ENCODE measurements around the gene MLLT10.

MLLT10 gene

DNA sequence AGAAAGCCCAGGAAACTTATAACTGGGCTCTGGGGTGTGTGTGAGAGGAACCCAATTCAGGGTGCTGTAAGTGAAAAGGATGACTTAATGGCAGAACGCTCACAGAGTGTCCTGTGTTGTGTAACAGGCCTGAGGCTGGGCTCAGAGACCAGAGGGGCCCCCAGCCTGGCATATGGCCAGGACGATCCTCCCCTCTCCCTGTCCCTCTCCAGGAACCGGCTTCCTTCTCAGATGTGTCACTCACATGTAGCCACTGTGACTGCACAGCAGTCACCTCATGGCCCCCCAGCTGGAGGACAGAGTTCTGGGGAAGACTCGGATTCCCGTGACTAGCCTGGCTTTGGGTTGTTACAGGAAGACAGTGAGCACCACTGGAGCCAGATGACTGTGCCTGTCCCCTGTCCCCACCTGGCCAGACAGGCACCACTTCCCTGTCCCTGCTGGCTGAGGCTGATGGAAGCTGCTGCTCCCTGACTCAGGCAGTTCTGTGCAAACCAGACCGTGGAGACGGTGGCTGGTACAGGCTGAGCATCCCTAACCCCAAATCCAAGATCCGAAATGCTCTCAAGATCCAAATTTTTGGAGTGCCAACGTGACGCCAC, 220.5 kb downstream of the MLLT10 start:
- TF ChIP-seq, protein P1, sequence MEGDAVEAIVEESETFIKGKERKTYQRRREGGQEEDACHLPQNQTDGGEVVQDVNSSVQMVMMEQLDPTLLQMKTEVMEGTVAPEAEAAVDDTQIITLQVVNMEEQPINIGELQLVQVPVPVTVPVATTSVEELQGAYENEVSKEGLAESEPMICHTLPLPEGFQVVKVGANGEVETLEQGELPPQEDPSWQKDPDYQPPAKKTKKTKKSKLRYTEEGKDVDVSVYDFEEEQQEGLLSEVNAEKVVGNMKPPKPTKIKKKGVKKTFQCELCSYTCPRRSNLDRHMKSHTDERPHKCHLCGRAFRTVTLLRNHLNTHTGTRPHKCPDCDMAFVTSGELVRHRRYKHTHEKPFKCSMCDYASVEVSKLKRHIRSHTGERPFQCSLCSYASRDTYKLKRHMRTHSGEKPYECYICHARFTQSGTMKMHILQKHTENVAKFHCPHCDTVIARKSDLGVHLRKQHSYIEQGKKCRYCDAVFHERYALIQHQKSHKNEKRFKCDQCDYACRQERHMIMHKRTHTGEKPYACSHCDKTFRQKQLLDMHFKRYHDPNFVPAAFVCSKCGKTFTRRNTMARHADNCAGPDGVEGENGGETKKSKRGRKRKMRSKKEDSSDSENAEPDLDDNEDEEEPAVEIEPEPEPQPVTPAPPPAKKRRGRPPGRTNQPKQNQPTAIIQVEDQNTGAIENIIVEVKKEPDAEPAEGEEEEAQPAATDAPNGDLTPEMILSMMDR (IDR thresholded peaks at IDR 0.05; ENCODE audit: low read depth, low read length): no peak
- H3K4me3 ChIP-seq (replicated peaks in 1 of 2; ENCODE audit: low read depth in 2 of 2, low read length in 2 of 2): no peak overlapping the region
- peak in 1 of 2 donors; percentile 12 for DNase-seq (ENCODE audit: low read depth in 2 of 2)

DNA sequence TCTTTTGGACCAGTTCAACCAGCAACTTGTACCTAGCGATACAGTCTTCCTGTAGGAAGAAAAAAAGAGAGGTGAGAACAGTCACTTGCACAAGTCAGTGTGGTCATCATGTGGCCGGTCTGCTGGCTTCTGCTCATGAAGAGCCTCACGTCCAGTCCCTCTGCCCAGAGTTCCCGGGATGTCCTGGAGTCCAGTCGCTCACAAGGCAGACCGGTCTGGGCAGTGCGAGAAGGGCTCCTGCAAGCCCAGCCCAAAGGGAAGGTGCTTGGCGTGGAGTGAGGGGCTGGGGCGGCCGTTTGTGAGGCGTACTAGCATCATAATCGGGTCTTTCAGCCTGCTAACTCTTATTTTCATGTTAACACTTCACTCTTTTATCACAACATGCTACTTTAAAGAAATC, 222.7 kb downstream of the MLLT10 start:
- DNase-seq (ENCODE audit: low read depth in 2 of 2): no peak
- TF ChIP-seq, protein P1 (IDR thresholded peaks at IDR 0.05; ENCODE audit: low read depth, low read length): no peak

DNA sequence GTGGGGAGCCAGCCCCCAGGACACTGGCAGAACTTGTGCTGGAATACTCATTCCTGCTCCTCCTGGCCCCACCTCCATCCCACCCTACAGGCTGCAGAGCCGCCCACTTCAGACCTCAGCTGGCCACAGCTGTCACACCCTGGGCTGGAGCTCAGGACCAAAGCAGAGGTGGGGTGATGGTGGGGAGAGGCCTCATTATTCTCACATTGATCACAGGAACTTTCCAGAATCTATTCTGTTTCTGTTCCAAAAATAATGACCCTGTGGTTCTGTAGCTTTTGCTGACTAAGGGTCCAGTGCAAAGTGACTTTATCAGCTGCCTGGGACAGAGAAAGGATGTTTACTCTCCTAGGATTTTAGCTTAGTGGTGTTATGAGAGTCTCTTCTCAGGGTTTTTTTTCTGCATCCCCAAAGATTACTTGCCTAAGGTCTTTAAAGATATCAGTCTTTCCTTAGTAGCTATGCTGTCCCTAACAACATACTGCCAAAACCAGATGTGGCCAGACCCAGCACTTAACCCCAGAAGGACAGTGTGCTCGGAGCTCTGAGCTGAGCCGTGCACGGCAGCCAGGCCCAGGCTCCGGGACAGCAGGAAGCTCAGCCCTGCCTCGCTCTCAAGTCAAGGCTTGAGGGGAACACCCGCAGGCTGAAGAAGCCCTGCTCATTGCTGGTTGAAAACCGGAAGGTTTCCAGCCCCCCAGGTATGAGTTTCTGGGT, 223.3 kb downstream of the MLLT10 start:
- peak in 1 of 2 donors; percentile 13 for DNase-seq (ENCODE audit: low read depth in 2 of 2)
- TF ChIP-seq, protein P1 (IDR thresholded peaks at IDR 0.05; ENCODE audit: low read depth, low read length): no peak
- no peak overlapping the region for H3K4me3 ChIP-seq (replicated peaks in 1 of 2; ENCODE audit: low read depth in 2 of 2, low read length in 2 of 2)

More for the DNA sequence above, 222.7 kb downstream of the MLLT10 start:
- no peak overlapping the region for H3K4me3 ChIP-seq (replicated peaks in 1 of 2; ENCODE audit: low read depth in 2 of 2, low read length in 2 of 2)

DNA sequence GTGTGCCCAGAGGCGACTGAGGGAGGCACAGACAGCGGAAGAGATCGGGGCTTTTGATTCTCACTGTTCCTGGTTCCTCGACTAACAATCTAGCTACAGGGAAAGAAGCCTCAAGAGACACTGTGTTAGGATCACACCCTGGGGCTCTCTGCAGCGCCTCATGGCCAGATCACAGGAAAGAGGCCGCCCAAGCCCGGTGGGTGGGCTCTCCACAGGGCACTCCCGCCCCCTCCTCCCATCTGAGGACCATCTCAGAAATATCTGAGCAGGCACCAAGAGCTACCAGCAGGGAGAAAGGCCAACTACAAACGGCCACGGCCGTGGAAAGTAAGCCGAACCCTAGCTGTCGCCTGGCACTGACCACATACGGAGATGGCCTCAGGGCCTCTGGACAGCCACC, 224.2 kb downstream of the MLLT10 start:
- H3K4me3 ChIP-seq (replicated peaks in 1 of 2; ENCODE audit: low read depth in 2 of 2, low read length in 2 of 2): no peak overlapping the region
- TF ChIP-seq, protein P1 (IDR thresholded peaks at IDR 0.05; ENCODE audit: low read depth, low read length): no peak
- no peak for DNase-seq (ENCODE audit: low read depth in 2 of 2)

DNA sequence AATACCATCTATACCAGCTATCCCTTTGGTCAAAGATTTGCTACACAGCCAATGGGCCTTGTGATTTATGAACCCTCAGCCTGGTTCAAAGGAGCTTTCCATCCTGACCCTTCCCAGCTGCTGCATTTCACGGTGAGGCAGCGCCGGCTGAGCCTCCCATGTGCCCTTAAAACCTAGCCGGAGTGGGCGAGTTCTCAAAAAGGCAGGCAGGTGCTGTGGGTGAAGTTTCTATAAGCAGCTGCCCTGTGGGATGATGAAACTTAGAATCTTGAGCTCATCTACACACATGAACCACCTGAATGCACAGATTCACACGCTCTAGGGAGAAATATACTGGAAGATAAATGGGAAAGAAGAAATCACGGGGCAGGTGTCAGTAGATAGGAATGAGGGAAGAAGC, 224.7 kb downstream of the MLLT10 start:
- no peak overlapping the region for H3K4me3 ChIP-seq (replicated peaks in 1 of 2; ENCODE audit: low read depth in 2 of 2, low read length in 2 of 2)
- DNase-seq (ENCODE audit: low read depth in 2 of 2): no peak
- TF ChIP-seq, protein P1 (IDR thresholded peaks at IDR 0.05; ENCODE audit: low read depth, low read length): no peak

DNA sequence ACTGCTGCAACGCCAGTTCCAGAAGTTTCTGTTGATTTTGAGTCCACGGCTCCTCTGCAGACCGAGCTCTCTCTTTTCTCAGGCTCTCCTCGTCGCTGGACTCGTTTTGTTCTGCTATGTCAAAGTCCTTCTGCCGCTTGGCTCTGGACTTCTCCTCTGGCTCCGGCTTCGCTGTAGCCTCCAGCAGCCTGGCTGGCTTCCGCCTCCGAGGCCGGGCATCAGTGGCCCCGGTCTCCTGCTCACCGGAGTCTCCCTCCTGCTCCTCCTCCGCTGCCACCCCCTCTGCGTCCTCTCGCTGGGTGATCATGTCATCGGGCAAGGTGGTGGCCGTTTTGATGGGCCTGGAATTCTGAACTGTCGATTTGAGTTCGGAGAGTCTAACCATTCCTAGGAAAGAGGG, 225.2 kb downstream of the MLLT10 start:
- no peak for DNase-seq (ENCODE audit: low read depth in 2 of 2)
- H3K4me3 ChIP-seq (replicated peaks in 1 of 2; ENCODE audit: low read depth in 2 of 2, low read length in 2 of 2): no peak overlapping the region
- TF ChIP-seq, protein P1 (IDR thresholded peaks at IDR 0.05; ENCODE audit: low read depth, low read length): no peak

All from cardiac fibroblast (primary cell).